Activated T-cell treated with anti-CD3 and anti-CD28 coated beads, Interleukin-2, amount 50 U/mL, for 24 hours (primary cell): ENCODE measurements around the gene SUPT6H.
"Not testable (repeated sequence)": the region's sequence is repeated elsewhere in the genome, so short reads cannot be mapped to it uniquely, and the experiment has no call there.

Experiments
- DNase-seq: peaks from one replicate; pipeline ENCODE4 v3.0.0-alpha.2; 2020
- H3K27ac Mint-ChIP-seq: 2 replicates; pipeline ENCODE4 v1.8.0; 2020; ENCODE audit warnings: mild to moderate bottlenecking, mixed read lengths
- H3K27me3 Mint-ChIP-seq: 2 replicates; pipeline ENCODE4 v1.8.0; 2020; ENCODE audit warnings: mixed read lengths
- H3K36me3 Mint-ChIP-seq: 2 replicates; pipeline ENCODE4 v1.8.0; 2020; ENCODE audit warnings: low read depth, mixed read lengths
- H3K4me1 Mint-ChIP-seq: 2 replicates; pipeline ENCODE4 v1.8.0; 2020; ENCODE audit warnings: low read depth, mixed read lengths
- H3K4me3 Mint-ChIP-seq: 2 replicates; pipeline ENCODE4 v1.8.0; 2020; ENCODE audit warnings: mild to moderate bottlenecking, moderate library complexity, mixed read lengths
- H3K9me3 Mint-ChIP-seq: 2 replicates; pipeline ENCODE4 v1.8.0; 2020; ENCODE audit warnings: mixed read lengths

Gene SUPT6H

DNA sequence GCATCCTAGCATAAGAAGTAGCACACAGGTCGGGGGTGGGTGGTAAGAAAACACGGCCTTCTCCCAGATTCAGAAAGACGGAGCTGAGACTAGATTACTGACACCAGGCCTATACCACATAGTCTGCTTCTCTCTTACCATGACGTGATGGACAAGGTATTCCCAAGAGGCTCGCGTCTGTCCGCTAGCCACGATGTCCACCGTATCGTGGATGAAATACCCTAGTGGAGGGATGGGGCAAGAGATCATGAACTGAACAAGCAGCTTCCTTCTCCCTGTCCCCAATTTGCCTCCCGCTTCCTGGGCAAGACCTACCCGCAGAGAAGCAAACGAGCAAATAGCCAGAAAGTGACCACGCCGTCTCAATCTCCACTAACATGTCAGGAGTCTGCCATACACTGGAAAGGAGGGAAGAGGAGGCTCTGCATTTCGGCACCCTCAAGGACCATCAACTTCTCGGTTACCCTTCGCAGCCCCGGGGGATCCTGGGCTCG, 63.2 kb downstream of the SUPT6H start:
- no peak for DNase-seq
- Mint-ChIP-seq H3K27ac (peak overlapping the region; percentile 100), H3K9me3 (no peaks in the 10 kb centered on the region), H3K4me3 (peak overlapping the region; percentile 100), H3K4me1 (peaks cover 62% of the 10 kb centered on the region), H3K27me3 (no peaks in the 10 kb centered on the region), H3K36me3 (peaks cover 64% of the 10 kb centered on the region)

DNA sequence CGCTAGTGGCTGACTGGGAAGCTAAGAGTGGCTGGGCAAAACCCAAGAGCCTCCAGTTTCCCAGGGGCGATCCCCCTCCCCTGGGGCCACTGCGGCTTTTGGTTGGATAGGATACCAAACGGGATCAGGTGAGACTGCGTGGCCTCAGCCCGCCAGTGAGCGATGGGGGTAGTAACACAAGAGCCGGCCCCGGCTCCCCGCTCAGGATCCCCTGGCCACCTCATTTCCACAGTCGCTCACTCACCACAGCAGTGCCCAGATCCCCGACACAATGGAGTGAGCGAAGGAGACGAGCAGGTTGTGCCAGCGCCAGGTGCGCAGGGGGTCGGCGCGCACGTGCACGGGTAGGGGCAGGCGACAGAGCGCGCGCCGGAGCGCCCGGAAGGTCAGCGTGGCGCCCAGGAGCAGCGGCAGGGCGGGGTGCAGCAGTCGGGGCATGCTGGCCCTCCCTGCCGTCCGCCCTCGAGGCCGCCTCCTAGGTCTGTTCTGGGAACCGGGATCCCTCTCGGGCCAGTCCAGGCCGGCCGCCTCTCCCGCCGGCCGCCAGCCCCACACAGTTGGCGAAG, 63.7 kb downstream of the SUPT6H start:
- Mint-ChIP-seq H3K27ac (peak overlapping the region; percentile 100), H3K4me1 (peaks cover 61% of the 10 kb centered on the region), H3K9me3 (no peaks in the 10 kb centered on the region), H3K36me3 (peaks cover 59% of the 10 kb centered on the region), H3K27me3 (no peaks in the 10 kb centered on the region), H3K4me3 (peak overlapping the region; percentile 100)
- DNase-seq = peak; percentile 84

DNA sequence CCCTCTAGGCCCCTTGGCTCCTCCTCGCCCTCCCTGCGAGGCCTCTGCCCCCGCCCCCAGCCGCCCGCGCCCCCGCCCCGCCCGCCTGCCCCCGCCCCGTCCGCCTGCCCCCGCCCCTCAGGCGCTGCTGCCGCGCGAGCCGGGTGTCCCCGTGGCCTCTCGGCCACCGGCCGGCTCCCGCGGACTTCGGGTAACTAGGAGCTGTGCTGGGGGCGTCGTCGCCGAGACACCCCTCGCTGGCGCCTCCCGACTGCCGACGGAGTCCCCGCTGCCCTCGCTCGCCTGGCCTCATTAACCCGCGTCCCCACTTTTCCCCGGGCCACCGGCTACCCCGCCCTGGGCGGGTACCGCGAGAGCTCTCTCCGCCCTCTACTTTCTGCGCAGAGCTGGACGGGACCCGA, 64.2 kb downstream of the SUPT6H start, which contains the start of gene TLCD1:
TSS of gene TLCD1 (minus strand) at position 8 of the 401 bp plus-strand sequence. CDS start 136 bp downstream, outside the sequence.
- peaks cover 54% of the 10 kb centered on the region for H3K36me3 Mint-ChIP-seq
- peak within 1 kb of the TSS; percentile 100 for H3K4me3 Mint-ChIP-seq
- no peaks in the 10 kb centered on the region for H3K27me3 Mint-ChIP-seq
- H3K27ac Mint-ChIP-seq = peak within 1 kb of the TSS; percentile 100
- no peaks in the 10 kb centered on the region for H3K9me3 Mint-ChIP-seq
- peak; percentile 92 for DNase-seq
- peaks cover 60% of the 10 kb centered on the region for H3K4me1 Mint-ChIP-seq

DNA sequence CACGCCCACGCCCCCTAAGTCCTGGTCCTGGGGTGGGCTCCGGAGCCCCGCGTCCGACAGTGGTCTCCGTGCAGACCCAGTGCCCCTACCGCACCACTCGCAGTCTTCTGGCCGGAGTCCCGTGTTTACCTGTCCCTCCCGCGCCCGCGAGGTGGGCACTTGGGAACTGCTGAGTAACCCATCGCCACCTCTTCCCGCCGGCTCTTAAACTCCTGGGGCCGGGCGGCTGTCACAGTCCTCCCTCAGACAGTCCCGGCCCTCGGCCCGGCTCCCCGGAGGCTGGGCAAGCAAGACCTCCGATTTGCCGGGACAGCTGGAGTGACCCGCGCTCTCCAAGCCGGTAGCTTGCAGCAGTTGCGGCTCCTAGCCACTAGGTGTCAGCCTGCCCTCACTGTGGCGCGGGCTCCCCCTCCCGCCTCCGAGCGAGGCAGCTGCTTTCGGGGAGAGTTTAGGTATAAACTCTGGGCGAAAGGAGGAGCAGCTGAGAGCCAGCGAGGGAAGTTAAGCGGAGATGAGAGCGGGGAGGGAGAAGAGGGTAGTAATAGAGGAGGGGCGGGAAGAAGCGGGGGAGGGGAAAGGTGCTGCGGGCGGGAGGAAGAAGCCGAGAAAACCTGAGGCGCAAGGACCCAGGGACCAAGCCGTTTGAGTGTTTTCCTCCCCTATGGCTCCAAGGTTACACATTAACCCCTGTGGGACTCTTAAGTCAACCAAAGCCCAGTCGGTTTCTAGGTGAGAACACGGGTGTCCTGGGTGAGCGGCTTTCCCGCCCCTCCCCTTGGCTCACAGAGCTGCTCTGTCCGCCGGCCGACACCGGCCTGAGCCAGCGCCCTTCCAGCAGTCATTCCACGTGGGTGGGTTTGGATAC, 64.9 kb downstream of the SUPT6H start:
- Mint-ChIP-seq H3K27me3 (no peaks in the 10 kb centered on the region), H3K4me1 (peaks cover 59% of the 10 kb centered on the region), H3K4me3 (peak overlapping the region; percentile 100), H3K9me3 (no peaks in the 10 kb centered on the region), H3K27ac (peak overlapping the region; percentile 100), H3K36me3 (peaks cover 48% of the 10 kb centered on the region)
- DNase-seq = peak; percentile 95

DNA sequence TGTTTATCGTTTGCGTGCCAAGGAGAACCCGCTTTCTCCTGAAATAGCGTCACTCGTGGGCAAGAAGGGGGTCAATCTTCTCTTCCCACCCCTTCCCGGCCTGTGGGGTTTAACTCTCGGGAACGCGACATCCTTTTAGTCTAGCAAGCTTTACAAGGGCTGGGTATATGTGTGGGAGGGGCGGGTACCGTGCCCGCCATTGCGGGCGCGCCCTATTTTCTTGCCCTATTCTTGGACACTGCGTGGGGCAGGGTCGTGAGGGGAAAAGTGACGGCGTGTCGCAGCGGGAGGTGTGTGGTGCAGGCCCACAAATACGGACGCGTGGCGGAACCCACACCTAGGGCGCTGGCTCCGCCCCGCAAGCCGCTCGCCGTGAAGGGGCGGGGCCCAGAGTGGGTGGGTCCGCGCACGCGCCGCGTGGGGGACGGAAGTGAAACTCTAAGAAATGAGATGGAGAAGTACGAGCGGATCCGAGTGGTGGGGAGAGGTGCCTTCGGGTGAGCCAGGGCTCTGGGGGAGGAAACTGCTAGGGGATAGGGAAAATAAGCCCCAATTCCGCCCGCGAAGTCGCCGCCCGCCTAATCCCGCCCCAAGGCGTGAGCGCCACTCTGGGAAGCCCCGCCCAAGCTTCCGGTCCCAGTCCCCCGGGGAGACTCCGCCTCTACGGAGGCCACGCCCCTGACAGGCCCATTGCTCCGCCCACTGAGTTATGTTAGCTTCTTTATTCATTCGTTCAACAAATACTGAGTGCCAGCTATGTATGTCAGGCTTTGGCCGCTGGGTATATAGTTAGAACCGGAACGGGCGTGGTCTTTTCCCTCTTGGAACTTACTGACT, 66.6 kb downstream of the SUPT6H start, which contains the start of gene NEK8:
TSS of gene NEK8 (plus strand) at position 425 of the 837 bp plus-strand sequence. CDS start at position 451, 26 bp downstream.
- no peaks in the 10 kb centered on the region for H3K27me3 Mint-ChIP-seq
- peaks cover 30% of the 10 kb centered on the region for H3K36me3 Mint-ChIP-seq
- peak; percentile 99 for DNase-seq
- H3K27ac Mint-ChIP-seq = peak within 1 kb of the TSS; percentile 100
- peak within 1 kb of the TSS; percentile 100 for H3K4me3 Mint-ChIP-seq
- H3K9me3 Mint-ChIP-seq = no peaks in the 10 kb centered on the region
- peaks cover 47% of the 10 kb centered on the region for H3K4me1 Mint-ChIP-seq

DNA sequence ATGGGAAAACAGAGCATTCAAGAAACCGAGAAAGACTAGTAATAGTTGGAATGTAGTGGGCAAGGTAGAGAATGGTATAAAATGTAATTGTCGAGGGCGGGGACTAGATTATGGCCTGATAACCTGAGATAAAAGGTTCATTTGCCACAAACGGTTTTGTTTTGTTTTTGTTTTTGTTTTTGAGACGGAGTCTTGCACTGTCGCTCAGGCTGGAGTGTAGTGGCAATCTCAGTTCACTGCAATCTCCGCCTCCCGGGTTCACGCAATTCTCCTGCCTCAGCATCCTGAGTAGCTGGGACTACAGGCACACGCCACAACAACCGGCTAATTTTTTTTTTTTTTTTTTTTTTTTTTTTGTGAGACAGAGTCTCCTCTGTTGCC, 67.9 kb downstream of the SUPT6H start:
- no peaks in the 10 kb centered on the region for H3K9me3 Mint-ChIP-seq
- H3K4me1 Mint-ChIP-seq = peaks cover 35% of the 10 kb centered on the region
- peak overlapping the region; percentile 53 for H3K4me3 Mint-ChIP-seq
- H3K27ac Mint-ChIP-seq = peak overlapping the region; percentile 49
- no peak for DNase-seq
- H3K27me3 Mint-ChIP-seq = no peaks in the 10 kb centered on the region
- peaks cover 23% of the 10 kb centered on the region for H3K36me3 Mint-ChIP-seq

DNA sequence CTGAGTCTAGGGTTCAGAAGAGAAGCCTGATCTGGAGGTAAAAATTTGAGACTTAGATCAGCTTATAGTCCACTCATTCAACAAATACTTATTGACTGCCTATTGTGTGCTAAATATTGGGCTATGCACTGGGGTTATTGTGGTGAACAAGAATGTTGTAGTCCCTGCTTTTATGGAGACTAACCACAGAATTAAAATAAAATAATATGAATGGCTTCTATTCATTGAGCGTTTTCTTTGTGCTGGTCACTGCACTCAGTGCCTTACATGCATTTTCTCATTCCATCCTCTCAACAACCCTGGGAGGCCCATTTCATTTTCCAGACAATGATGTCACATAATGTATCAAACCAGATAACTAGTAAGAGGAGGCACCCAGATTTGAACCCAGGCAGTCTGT, 71.3 kb downstream of the SUPT6H start:
- no peak for DNase-seq
- H3K9me3 Mint-ChIP-seq = no peaks in the 10 kb centered on the region
- H3K27ac Mint-ChIP-seq = no peak overlapping the region

DNA sequence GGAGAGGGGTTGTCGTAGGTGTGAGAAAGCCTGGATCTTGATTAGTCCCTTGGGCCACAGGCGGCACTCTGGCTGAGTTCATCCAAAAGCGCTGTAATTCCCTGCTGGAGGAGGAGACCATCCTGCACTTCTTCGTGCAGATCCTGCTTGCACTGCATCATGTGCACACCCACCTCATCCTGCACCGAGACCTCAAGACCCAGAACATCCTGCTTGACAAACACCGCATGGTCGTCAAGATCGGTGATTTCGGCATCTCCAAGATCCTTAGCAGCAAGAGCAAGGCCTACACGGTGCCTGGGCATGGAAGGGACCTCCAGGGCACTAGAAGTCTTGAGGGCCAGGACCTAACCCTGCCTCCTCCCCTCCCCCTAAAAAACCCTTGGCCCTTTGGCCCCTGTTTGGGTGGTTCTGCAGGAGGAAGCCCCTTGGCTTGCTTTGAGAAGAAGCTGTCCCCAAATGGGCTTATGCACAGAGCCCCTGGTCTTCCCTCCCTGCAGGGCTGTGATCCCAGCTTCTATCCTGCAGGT, 72.8 kb downstream of the SUPT6H start:
- H3K4me3 Mint-ChIP-seq = no peak overlapping the region
- DNase-seq = no peak
- peaks cover 30% of the 10 kb centered on the region for H3K4me1 Mint-ChIP-seq
- H3K27me3 Mint-ChIP-seq = no peaks in the 10 kb centered on the region
- H3K27ac Mint-ChIP-seq = no peak overlapping the region
- H3K9me3 Mint-ChIP-seq = peaks cover 1% of the 10 kb centered on the region
- peaks cover 20% of the 10 kb centered on the region for H3K36me3 Mint-ChIP-seq

More for the DNA sequence above, 71.3 kb downstream of the SUPT6H start:
- Mint-ChIP-seq H3K4me1 (peaks cover 27% of the 10 kb centered on the region), H3K36me3 (peaks cover 12% of the 10 kb centered on the region), H3K4me3 (no peak overlapping the region), H3K27me3 (no peaks in the 10 kb centered on the region)

DNA sequence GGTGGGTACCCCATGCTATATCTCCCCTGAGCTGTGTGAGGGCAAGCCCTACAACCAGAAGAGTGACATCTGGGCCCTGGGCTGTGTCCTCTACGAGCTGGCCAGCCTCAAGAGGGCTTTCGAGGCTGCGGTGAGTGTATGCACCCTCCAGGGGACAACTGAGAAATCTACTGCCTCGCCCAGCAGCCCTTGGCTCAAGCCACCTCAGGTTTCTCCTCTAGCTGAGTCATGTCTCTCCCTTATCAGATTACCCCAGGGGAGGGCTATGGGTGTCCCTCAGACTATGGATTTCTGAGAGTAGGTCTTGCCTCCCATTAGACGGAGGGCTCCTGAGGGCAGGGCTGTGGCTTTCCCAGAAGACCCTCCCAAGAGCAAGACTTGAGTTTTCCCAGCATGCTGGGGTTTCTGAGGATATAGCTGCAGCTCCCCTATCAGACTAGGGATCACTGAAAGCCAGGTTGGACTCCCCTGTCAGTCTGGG, 73.3 kb downstream of the SUPT6H start:
- Mint-ChIP-seq H3K36me3 (peaks cover 24% of the 10 kb centered on the region), H3K27ac (no peak overlapping the region), H3K9me3 (peaks cover 2% of the 10 kb centered on the region), H3K4me1 (peaks cover 29% of the 10 kb centered on the region), H3K27me3 (no peaks in the 10 kb centered on the region), H3K4me3 (no peak overlapping the region)
- DNase-seq = no peak

DNA sequence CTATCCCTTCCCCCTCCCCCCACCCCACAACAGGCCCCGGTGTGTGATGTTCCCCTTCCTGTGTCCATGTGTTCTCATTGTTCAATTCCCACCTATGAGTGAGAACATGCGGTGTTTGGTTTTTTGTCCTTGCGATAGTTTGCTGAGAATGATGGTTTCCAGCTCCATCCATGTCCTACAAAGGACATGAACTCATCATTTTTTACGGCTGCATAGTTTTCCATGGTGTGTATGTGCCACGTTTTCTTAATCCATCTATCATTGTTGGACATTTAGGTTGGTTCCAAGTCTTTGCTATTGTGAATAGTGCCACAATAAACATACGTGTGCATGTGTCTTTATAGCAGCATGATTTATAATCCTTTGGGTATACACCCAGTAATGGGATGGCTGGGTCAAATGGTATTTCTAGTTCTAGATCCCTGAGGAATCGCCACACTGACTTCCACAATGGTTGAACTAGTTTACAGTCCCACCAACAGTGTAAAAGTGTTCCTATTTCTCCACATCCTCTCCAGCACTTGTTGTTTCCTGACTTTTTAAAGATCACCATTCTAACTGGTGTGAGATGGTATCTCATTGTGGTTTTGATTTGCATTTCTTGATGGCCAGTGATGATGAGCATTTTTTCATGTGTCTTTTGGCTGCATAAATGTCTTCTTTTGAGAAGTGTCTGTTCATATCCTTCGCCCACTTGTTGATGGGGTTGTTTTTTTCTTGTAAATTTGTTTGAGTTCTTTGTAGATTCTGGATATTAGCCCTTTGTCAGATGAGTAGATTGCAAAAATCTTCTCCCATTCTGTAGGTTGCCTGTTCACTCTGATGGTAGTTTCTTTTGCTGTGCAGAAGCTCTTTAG, 74.1 kb downstream of the SUPT6H start:
- H3K4me3 Mint-ChIP-seq, H3K27ac Mint-ChIP-seq, DNase-seq, H3K9me3 Mint-ChIP-seq, H3K27me3 Mint-ChIP-seq: not testable (repeated sequence)
- Mint-ChIP-seq H3K36me3 (peaks cover 26% of the 10 kb centered on the region), H3K4me1 (peaks cover 34% of the 10 kb centered on the region)

DNA sequence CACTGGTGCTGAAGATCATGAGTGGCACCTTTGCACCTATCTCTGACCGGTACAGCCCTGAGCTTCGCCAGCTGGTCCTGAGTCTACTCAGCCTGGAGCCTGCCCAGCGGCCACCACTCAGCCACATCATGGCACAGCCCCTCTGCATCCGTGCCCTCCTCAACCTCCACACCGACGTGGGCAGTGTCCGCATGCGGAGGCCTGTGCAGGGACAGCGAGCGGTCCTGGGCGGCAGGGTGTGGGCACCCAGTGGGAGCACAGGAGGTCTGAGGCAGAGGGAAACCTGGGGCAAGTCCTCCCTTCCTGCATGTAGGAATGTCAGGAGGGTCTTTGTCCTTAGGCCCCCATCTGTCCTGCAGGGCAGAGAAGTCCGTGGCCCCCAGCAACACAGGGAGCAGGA, 75.3 kb downstream of the SUPT6H start:
- Mint-ChIP-seq H3K4me1 (peaks cover 39% of the 10 kb centered on the region), H3K4me3 (no peak overlapping the region), H3K36me3 (peaks cover 26% of the 10 kb centered on the region)

DNA sequence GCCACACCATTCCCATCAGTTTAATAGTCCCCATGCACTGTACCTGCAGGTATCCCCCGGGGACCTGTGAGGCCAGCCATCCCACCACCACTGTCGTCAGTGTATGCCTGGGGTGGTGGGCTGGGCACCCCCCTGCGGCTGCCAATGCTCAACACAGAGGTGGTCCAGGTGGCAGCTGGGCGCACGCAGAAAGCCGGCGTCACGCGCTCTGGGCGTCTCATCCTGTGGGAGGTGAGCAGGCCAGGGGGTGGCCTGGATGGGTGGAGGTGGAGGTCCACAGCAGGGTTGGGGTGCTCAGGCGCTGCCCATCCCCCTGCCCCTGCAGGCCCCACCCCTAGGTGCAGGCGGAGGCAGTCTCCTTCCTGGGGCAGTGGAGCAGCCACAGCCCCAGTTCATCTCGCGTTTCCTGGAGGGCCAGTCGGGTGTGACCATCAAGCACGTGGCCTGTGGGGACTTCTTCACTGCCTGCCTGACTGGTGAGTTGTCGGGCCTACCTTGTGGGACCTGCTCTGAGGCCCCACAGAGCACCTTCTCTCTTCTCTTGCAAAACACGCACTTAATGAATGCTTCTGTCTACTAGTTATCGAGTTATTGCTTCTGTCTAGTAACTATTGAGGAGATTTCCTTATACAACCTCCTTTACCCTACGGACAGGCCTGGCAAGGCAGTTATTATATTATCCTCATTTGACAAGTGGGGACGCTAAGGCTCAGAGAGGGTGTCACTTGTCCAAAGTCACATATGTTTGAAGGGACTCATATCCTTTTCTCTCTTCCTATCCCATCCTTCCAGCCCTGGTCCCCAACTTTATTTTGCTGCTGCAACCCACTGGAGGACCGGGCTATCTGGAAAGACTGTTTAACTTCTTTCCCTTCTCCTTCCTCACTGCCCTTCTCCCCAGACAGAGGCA, 76.0 kb downstream of the SUPT6H start:
- no peak for DNase-seq
- H3K27me3 Mint-ChIP-seq = no peaks in the 10 kb centered on the region
- peak overlapping the region; percentile 20 for H3K4me3 Mint-ChIP-seq
- peaks cover 40% of the 10 kb centered on the region for H3K4me1 Mint-ChIP-seq
- peaks cover 2% of the 10 kb centered on the region for H3K9me3 Mint-ChIP-seq
- H3K27ac Mint-ChIP-seq = peak overlapping the region; percentile 72
- peaks cover 26% of the 10 kb centered on the region for H3K36me3 Mint-ChIP-seq

More for the DNA sequence above, 75.3 kb downstream of the SUPT6H start:
- no peak for DNase-seq
- Mint-ChIP-seq H3K9me3 (peaks cover 2% of the 10 kb centered on the region), H3K27ac (no peak overlapping the region), H3K27me3 (no peaks in the 10 kb centered on the region)
